Adrenal gland (tissue), 12 donors: ENCODE results near the gene LTBP2. TPM values are rescaled to one million over a fixed set of nuclear protein-coding genes. Genes with fewer than 3 reads are reported as not detected.
A peak's percentile ranks its signal among the peaks of the same experiment; 100 is the strongest.

Experiments
- DNase-seq, 7 donors: peaks; one replicate each; pipeline ENCODE4 v3.0.0-alpha.2; 2019 to 2020
- H3K27ac ChIP-seq, 5 donors: fragments of 200-600 bp; sonication (generic) in 4 of 5; 1 replicate in 3 of 5; 2 replicates in 2 of 5; pipeline versions ENCODE4 v1.5.1 to v1.8.0; 2016 to 2020; ENCODE audit warnings: mild to moderate bottlenecking in 1 of 5
- H3K27me3 ChIP-seq: fragments of 200-600 bp; 2 replicates; pipeline ENCODE4 v1.8.0; 2021
- H3K36me3 ChIP-seq, 2 donors: fragments of 200-600 bp; replicated peaks in 1 of 2; 1 replicate in 1 of 2; 2 replicates in 1 of 2; pipeline versions ENCODE4 v1.5.1 to v1.8.0; 2018 to 2022
- H3K4me1 ChIP-seq, 2 donors: fragments of 200-600 bp; replicated peaks in 1 of 2; 1 replicate in 1 of 2; 2 replicates in 1 of 2; pipeline versions ENCODE4 v1.5.1 to v1.8.0; 2018 to 2021
- H3K4me3 ChIP-seq, 4 donors: fragments of 200-600 bp; sonication (generic) in 3 of 4; one replicate each; pipeline ENCODE4 v1.5.1; 2016 to 2018
- H3K9me3 ChIP-seq, 3 donors: fragments of 200-600 bp; sonication (generic) in 1 of 3; replicated peaks in 1 of 3; 1 replicate in 2 of 3; 2 replicates in 1 of 3; pipeline versions ENCODE4 v1.5.1 to v1.8.0; 2016 to 2021
- CTCF ChIP-seq, 6 experiments: fragments of 450-650 bp in 4 of 6; fragments of 200-600 bp in 2 of 6; sonication (generic) in 1 of 6; IDR thresholded peaks; 1 replicate in 5 of 6; 2 replicates in 1 of 6; pipeline versions ENCODE4 v1.5.1 to v1.8.0; 2016 to 2021; ENCODE audit warnings: antibody characterized with exemption in 6 of 6, mild to moderate bottlenecking in 2 of 6, moderate library complexity in 1 of 6
- POLR2A ChIP-seq, 2 donors: fragments of 450-650 bp; IDR thresholded peaks; one replicate each; pipeline ENCODE4 v1.6.1; 2017; ENCODE audit warnings: antibody characterized with exemption in 2 of 2, mild to moderate bottlenecking in 2 of 2, moderate library complexity in 1 of 2
- WGBS, 4 donors: extraction: QIAGEN DNeasy Blood & Tissue Kit in 2 of 4; methylation state at CpG; one replicate each; pipeline versions ENCODE4 v1.1.5 to v1.1.7; 2013 to 2017; 5-methylcytosine and 5-hydroxymethylcytosine counted together
- intact Hi-C, 2 donors: fragments of 100-400 bp; cut with DNase I; formaldehyde crosslinking; loops; one replicate each; pipeline versions ENCODE4 v1.14.1 to v1.15.0; 2022 to 2023
- polyA plus RNA-seq, 3 donors: library from polyadenylated mRNA; stranded (reverse); fragments of 200-250 nt in 2 of 3; fragments of 350-450 nt in 1 of 3; fragmentation: Illumina TruSeq in 1 of 3; extraction: RNeasy Lipid Tissue Mini Kit (QIAGEN cat#74804) in 1 of 3; gene quantifications; one replicate each; pipeline ENCODE4 v1.2.3, GENCODE V29; 2013 to 2014
- total RNA-seq, 9 donors: library from RNA; depleted of rRNA in 4 of 9; stranded (reverse); fragments of >200 nt in 4 of 9; fragments of 120-200 nt in 1 of 9; fragmentation: NEBNext Ultra II Directional in 1 of 9; extraction: Animal tissue kit (Norgen Biotek cat#: 25700) in 1 of 9; gene quantifications; one replicate each; pipeline versions ENCODE4 v1.1.0 to v1.2.4, GENCODE V29; 2013 to 2023
- donor health status: healthy with polysubstance abuse.
- donor health status: Bipolar disorder and iron deficiency.
- donor health status: DM: yes; HTN: yes; CAD: no.
- donor health status: DM: no; HTN: no; CAD: no.
- donor health status: DM: no; HTN: no; CAD: no.
- donor health status: DM: yes; HTN: yes; CAD: no.

The LTBP2 gene
- total and polyA plus RNA-seq, 12 donors = 2.1 to 17.0 (median 6.2) TPM

- Histone ChIP-seq H3K27ac (peak overlapping the region in 1 of 5 donors; percentile 49), H3K9me3 (no peaks in the 10 kb centered on the region), H3K36me3 (peaks cover 0 to 20% of the 10 kb centered on the region in 2 donors), H3K4me3 (no peak overlapping the region), H3K4me1 (peaks cover 0 to 19% of the 10 kb centered on the region in 2 donors), H3K27me3 (no peaks in the 10 kb centered on the region)
- intact Hi-C loops = loop anchor here (5.0 to 10.0 kb wide), 2 partner anchors 111 to 114 kb away; no protein-coding TSS in a partner anchor
- TF ChIP-seq CTCF (IDR thresholded peaks at IDR 0.05) (no peak), POLR2A (IDR thresholded peaks at IDR 0.05) (no peak)
- peak; percentile 51 to 84 (median 76) for DNase-seq
- 24 to 46% (median 40%) methylated on average over 2 to 4 of the region's 4 CpGs for WGBS, 4 donors
Measured at GRCh38 chr14:74476107-74476506, 135.9 kb downstream of the LTBP2 start.

- H3K27me3 ChIP-seq = no peaks in the 10 kb centered on the region
- peaks cover 0 to 19% of the 10 kb centered on the region in 2 donors for H3K4me1 ChIP-seq
- H3K4me3 ChIP-seq = no peak overlapping the region
- 35 to 45% (median 37%) methylated on average over 3 of the region's 3 CpGs for WGBS, 4 donors
- H3K9me3 ChIP-seq = no peaks in the 10 kb centered on the region
- no peak for DNase-seq
- intact Hi-C loops = loop anchor here (5.0 to 10.0 kb wide), 2 partner anchors 111 to 113 kb away; no protein-coding TSS in a partner anchor
- TF ChIP-seq POLR2A (IDR thresholded peaks at IDR 0.05) (no peak), CTCF (IDR thresholded peaks at IDR 0.05) (no peak)
- H3K27ac ChIP-seq = peak overlapping the region in 1 of 5 donors; percentile 49
- H3K36me3 ChIP-seq = peaks cover 0 to 16% of the 10 kb centered on the region in 2 donors
Measured at GRCh38 chr14:74475678-74476077, 136.4 kb downstream of the LTBP2 start.

GRCh38 chr14:74474376-74474775, 137.7 kb downstream of the LTBP2 start:
- no peak for DNase-seq
- H3K27me3 ChIP-seq = no peaks in the 10 kb centered on the region
- WGBS, 4 donors = 76 to 100% (median 93%) methylated on average over 1 to 2 of the region's 2 CpGs
- TF ChIP-seq POLR2A (IDR thresholded peaks at IDR 0.05) = no peak
- TF ChIP-seq CTCF (IDR thresholded peaks at IDR 0.05) = no peak
- intact Hi-C loops = loop anchor here in 1 of 2 donors (10.0 kb wide), 1 partner anchor 110 kb away; no protein-coding TSS in a partner anchor
- peaks cover 0 to 3% of the 10 kb centered on the region in 2 donors for H3K36me3 ChIP-seq
- H3K4me3 ChIP-seq = no peak overlapping the region
- H3K27ac ChIP-seq = no peak overlapping the region
- no peaks in the 10 kb centered on the region for H3K9me3 ChIP-seq
- peaks cover 7 to 28% of the 10 kb centered on the region in 2 donors for H3K4me1 ChIP-seq

- no peaks in the 10 kb centered on the region for H3K27me3 ChIP-seq
- H3K27ac ChIP-seq = no peak overlapping the region
- intact Hi-C loops = loop anchor here in 1 of 2 donors (10.0 kb wide), 1 partner anchor 108 kb away; no protein-coding TSS in a partner anchor
- no peaks in the 10 kb centered on the region for H3K36me3 ChIP-seq
- H3K4me1 ChIP-seq = peaks cover 7 to 29% of the 10 kb centered on the region in 2 donors
- 75 to 87% (median 80%) methylated on average over 2 of the region's 2 CpGs for WGBS, 4 donors
- DNase-seq = no peak
- no peaks in the 10 kb centered on the region for H3K9me3 ChIP-seq
- TF ChIP-seq POLR2A (IDR thresholded peaks at IDR 0.05) (no peak), CTCF (IDR thresholded peaks at IDR 0.05) (no peak)
- no peak overlapping the region for H3K4me3 ChIP-seq
Measured at GRCh38 chr14:74472601-74473000, 139.4 kb downstream of the LTBP2 start.
